Body of pancreas (tissue), 4 donors: ENCODE measurements around the gene UPF2. TPM values are rescaled to one million over a fixed set of nuclear protein-coding genes. Genes with fewer than 3 reads are reported as not detected.

ENCODE experiments used
- ATAC-seq: fragments of 150-250 bp; one replicate; pipeline ENCODE4 v1.9.1; 2016
- DNase-seq, 4 donors: peaks; one replicate each; pipeline ENCODE4 v3.0.0-alpha.2; 2019
- H3K27ac ChIP-seq, 4 donors: fragments of 200-600 bp; sonication (generic); 1 replicate in 3 of 4; 2 replicates in 1 of 4; pipeline versions ENCODE4 v1.5.1 to v1.6.1; 2016 to 2019; ENCODE audit warnings: mild to moderate bottlenecking in 1 of 4, mixed read lengths in 1 of 4, moderate library complexity in 1 of 4
- H3K27me3 ChIP-seq, 2 donors: fragments of 200-600 bp; sonication (generic); one replicate each; pipeline ENCODE4 v1.6.0; 2016; ENCODE audit warnings: mild to moderate bottlenecking in 1 of 2
- H3K36me3 ChIP-seq, 2 donors: fragments of 200-600 bp; sonication (generic); replicated peaks in 1 of 2; 2 replicates each; pipeline ENCODE4 v1.5.1; 2016; ENCODE audit warnings: low read depth in 2 of 2; ENCODE audit not compliant: insufficient read depth in 1 of 2
- H3K4me1 ChIP-seq: fragments of 200-600 bp; sonication (generic); one replicate; pipeline ENCODE4 v1.6.0; 2016
- H3K4me3 ChIP-seq, 2 donors: fragments of 200-600 bp; sonication (generic); 1 replicate in 1 of 2; 2 replicates in 1 of 2; pipeline ENCODE4 v1.5.1; 2016 to 2019
- H3K9me3 ChIP-seq, 3 donors: fragments of 200-600 bp; sonication (generic); 1 replicate in 2 of 3; 2 replicates in 1 of 3; pipeline ENCODE4 v1.5.1; 2016
- POLR2A ChIP-seq, 3 donors: fragments of 450-650 bp; IDR thresholded peaks; one replicate each; pipeline ENCODE4 v1.6.1; 2016; ENCODE audit warnings: antibody characterized with exemption in 3 of 3, mild to moderate bottlenecking in 2 of 3
- WGBS, 2 donors: methylation state at CpG; one replicate each; pipeline ENCODE4 v1.1.5; 2017; 5-methylcytosine and 5-hydroxymethylcytosine counted together
- intact Hi-C: fragments of 100-400 bp; cut with DNase I; formaldehyde crosslinking; loops from one replicate; pipeline ENCODE4 v1.15.1; 2023
- total RNA-seq, 2 donors: library from RNA; depleted of rRNA; stranded (reverse); fragments of >200 nt; gene quantifications; one replicate each; pipeline ENCODE4 v1.1.0, GENCODE V29; 2016
- TF ChIP-seq, protein P1 (sequence below), 7 experiments: fragments of 450-650 bp in 4 of 7; fragments of 200-600 bp in 3 of 7; sonication (generic) in 3 of 7; IDR thresholded peaks; one replicate each; pipeline ENCODE4 v1.5.1; 2016 to 2019; ENCODE audit warnings: antibody characterized with exemption in 7 of 7

UPF2 gene
- total RNA-seq, 2 donors from 2014 or later: 11.2 to 16.9 TPM

DNA sequence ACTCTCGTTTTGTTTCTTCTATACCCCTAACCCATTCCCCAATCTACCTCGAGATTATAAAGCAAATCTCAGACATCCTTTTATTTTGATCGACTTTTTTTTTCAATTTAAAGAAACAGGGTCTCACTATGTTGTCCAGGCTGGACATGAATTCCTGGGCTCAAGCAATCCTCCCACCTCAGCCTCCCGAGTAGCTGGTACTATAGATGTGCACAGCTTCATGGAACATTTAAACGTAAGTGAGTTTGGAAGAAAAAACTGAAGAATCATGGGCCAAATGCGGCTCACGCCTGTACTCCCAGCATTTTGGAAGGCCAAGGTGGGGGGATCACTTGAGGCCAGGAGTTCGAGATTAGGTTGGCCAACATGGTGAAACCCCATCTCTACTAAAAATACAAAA lies 96.0 kb downstream of the UPF2 start:
- intact Hi-C loops: no loop called here
- H3K27ac ChIP-seq: no peak overlapping the region
- peaks cover 0 to 13% of the 10 kb centered on the region in 2 donors for H3K36me3 ChIP-seq
- WGBS, 2 donors: 91 to 93% methylated on average over 8 of the region's 8 CpGs
- H3K27me3 ChIP-seq: no peaks in the 10 kb centered on the region
- no peak overlapping the region for H3K4me3 ChIP-seq
- TF ChIP-seq, protein P1, sequence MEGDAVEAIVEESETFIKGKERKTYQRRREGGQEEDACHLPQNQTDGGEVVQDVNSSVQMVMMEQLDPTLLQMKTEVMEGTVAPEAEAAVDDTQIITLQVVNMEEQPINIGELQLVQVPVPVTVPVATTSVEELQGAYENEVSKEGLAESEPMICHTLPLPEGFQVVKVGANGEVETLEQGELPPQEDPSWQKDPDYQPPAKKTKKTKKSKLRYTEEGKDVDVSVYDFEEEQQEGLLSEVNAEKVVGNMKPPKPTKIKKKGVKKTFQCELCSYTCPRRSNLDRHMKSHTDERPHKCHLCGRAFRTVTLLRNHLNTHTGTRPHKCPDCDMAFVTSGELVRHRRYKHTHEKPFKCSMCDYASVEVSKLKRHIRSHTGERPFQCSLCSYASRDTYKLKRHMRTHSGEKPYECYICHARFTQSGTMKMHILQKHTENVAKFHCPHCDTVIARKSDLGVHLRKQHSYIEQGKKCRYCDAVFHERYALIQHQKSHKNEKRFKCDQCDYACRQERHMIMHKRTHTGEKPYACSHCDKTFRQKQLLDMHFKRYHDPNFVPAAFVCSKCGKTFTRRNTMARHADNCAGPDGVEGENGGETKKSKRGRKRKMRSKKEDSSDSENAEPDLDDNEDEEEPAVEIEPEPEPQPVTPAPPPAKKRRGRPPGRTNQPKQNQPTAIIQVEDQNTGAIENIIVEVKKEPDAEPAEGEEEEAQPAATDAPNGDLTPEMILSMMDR (IDR thresholded peaks at IDR 0.05): no peak
- no peak for TF ChIP-seq POLR2A (IDR thresholded peaks at IDR 0.05)
- H3K4me1 ChIP-seq: no peaks in the 10 kb centered on the region
- H3K9me3 ChIP-seq: no peaks in the 10 kb centered on the region
- DNase-seq (no peak), ATAC-seq (no peak)

DNA sequence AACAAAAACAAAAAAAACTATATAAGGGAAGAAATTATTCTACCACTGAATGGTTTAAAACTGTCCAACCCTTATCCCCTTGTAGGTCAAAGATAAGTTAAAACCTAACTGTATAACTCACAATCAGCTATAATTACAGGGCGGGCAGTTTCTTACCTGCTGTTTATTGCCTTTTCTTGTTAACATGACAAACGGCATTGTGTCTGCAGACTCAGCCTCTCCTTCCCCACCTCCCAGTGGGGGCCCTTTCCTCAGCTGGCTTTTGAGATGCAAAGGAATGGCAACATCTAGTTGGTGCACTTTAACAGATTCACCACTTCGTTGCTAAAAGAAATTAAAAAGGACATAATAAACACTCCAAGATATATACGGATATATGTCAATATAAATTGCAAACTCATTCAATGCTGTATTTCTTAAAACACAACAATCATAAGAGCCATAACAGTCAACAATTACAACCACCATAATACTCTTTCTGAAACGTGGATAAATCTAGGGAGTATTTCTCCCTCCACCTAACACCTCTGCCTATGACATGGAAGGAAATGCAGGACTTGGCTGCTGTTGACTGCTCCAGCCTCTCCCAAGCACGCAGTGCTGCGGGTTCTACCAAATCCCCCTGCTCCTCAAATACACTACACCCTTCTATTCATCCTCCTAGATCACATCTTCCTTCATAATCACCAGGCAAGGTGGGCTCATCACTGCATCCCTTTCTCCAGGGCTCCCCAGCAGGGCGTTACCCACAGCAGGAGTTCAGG lies 106.0 kb downstream of the UPF2 start:
- Histone ChIP-seq H3K4me1 (no peaks in the 10 kb centered on the region), H3K27ac (no peak overlapping the region), H3K36me3 (peaks cover 0 to 5% of the 10 kb centered on the region in 2 donors), H3K9me3 (no peaks in the 10 kb centered on the region), H3K4me3 (no peak overlapping the region), H3K27me3 (no peaks in the 10 kb centered on the region)
- DNase-seq (no peak), ATAC-seq (no peak)
- WGBS, 2 donors: 80 to 83% methylated on average over 8 of the region's 8 CpGs
- TF ChIP-seq, protein P1 (IDR thresholded peaks at IDR 0.05): no peak
- TF ChIP-seq POLR2A (IDR thresholded peaks at IDR 0.05): no peak
- intact Hi-C loops: no loop called here

DNA sequence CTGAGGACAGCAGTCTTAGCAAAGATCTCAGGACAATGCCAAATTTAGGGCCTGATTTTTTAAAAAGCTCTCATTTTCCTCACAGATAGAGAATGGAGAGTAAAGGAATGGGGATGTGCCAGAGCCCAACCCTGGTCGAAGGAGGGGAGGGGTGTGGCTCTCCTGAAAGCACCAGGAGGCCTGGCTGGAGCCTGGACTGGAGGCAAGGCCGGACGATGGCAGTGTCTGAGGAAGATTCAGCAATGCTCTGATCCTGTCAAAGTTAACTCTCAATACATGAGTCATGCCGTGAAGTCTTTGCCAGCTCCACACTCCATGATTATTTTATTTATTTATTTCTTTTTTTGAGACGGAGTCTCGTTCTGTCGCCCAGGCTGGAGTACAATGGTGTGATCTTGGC lies 108.3 kb downstream of the UPF2 start:
- no peak for ATAC-seq
- TF ChIP-seq POLR2A (IDR thresholded peaks at IDR 0.05): no peak
- TF ChIP-seq, protein P1 (IDR thresholded peaks at IDR 0.05): no peak

DNA sequence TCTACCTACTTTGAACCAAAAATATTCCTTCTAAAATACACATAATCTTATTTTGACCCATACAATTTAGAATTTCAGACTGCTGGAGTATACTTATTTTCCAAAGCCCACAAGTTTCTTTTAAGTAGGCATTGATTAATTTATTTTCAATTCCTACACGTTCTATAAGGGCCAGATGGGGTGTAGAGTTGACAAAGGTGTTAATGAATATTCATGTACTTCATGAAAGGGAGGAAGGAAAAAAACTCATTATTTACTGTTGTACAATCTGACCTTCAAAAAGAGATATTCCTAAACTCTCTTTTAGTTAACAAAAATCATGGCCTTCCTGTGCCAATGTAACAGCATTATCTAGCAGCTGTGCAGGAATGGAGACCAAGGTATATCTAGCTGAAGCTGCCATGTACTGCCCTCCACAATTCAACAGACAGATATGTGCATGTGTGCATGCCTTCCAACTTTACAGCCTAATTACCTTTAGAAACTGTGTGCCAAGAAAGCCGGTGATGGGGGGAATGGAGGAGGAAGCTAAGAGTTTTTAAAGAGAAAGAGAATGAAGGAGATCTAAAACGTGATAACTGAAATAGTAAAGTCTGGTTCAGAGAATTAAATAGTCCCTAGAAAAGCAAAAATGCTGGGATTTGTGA lies 108.9 kb downstream of the UPF2 start:
- peak overlapping the region in 1 of 4 donors; percentile 10 for H3K27ac ChIP-seq
- DNase-seq (no peak), ATAC-seq (no peak)
- H3K9me3 ChIP-seq: no peaks in the 10 kb centered on the region
- intact Hi-C loops: no loop called here
- H3K27me3 ChIP-seq: no peaks in the 10 kb centered on the region
- H3K4me1 ChIP-seq: no peaks in the 10 kb centered on the region
- 44 to 49% methylated on average over 3 of the region's 3 CpGs for WGBS, 2 donors
- TF ChIP-seq POLR2A (IDR thresholded peaks at IDR 0.05): no peak
- TF ChIP-seq, protein P1 (IDR thresholded peaks at IDR 0.05): no peak
- H3K4me3 ChIP-seq: no peak overlapping the region
- peaks cover 13 to 21% of the 10 kb centered on the region in 2 donors for H3K36me3 ChIP-seq

More for the DNA sequence above, 108.3 kb downstream of the UPF2 start:
- no peak overlapping the region for H3K4me3 ChIP-seq
- H3K27ac ChIP-seq: peak overlapping the region in 1 of 4 donors; percentile 10
- H3K9me3 ChIP-seq: no peaks in the 10 kb centered on the region
- 77 to 80% methylated on average over 6 to 7 of the region's 7 CpGs for WGBS, 2 donors
- no peaks in the 10 kb centered on the region for H3K4me1 ChIP-seq
- H3K27me3 ChIP-seq: no peaks in the 10 kb centered on the region
- DNase-seq: no peak
- peaks cover 11 to 19% of the 10 kb centered on the region in 2 donors for H3K36me3 ChIP-seq
- intact Hi-C loops: no loop called here
